ENCODE measurements around the gene MAP4K1.
"Not testable (repeated sequence)": the region's sequence is repeated elsewhere in the genome, so short reads cannot be mapped to it uniquely, and the experiment has no call there.

The MAP4K1 gene

DNA sequence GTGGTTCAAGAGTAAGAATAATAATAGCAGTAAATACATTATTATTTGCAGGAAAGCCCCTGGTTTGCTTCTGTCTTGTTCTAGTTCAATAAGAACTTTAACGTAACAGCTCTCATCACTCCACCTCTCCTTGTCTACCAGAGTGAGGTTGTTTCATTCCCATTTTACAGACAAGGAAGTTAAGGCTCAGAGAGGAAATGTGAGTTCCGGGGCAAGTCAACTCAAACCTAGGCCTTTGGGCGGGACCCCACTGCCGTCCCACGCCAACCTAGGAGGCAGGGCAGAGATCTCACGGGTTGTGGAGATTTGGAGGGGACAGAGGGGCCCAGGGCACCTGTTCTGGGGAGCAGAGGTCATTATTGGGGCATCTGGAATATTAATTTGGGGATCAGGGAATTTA lies 1.5 kb downstream of the MAP4K1 start:
- peak overlapping the region; percentile 96 to 97 for H3K27ac Mint-ChIP-seq
- H3K4me1 Mint-ChIP-seq = peaks cover 59% of the 10 kb centered on the region
- peak overlapping the region; percentile 98 to 99 for H3K4me3 Mint-ChIP-seq
- no peaks in the 10 kb centered on the region for H3K9me3 Mint-ChIP-seq
- ATAC-seq (no peak), DNase-seq (no peak)
- no peaks in the 10 kb centered on the region for H3K27me3 Mint-ChIP-seq

DNA sequence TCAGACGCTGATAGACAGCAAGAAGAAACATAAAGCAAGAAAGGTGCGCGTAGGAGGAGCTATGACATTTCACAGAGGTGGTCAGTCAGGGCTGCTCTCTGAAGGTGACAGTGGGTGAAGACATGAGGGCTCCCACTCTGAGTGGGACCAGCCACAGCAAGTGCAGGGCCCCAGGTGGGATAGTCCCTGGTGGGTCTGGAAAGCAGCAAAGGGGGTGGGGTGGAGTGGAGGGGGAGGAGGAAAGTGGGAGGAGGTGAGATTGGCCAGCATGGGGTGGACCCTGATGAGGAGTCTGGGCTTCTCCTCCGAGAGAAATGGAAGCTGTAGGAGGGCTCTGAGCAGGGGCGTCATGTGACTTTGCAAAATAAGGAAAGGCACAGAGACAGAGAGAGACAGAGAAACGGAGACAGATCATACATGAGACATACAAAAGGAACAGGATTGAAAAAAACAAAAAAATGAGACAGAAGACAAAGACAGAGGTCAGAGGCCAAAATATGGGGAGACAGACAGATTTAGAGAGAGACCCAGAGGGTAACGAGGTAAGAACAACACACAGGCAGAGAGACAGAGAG lies 2.7 kb downstream of the MAP4K1 start:
- Mint-ChIP-seq H3K27ac (peak overlapping the region; percentile 13 to 79), H3K27me3 (no peaks in the 10 kb centered on the region), H3K4me3 (peak overlapping the region; percentile 27 to 68), H3K4me1 (peaks cover 53% of the 10 kb centered on the region), H3K9me3 (no peaks in the 10 kb centered on the region)
- no peak for DNase-seq
- no peak for ATAC-seq

DNA sequence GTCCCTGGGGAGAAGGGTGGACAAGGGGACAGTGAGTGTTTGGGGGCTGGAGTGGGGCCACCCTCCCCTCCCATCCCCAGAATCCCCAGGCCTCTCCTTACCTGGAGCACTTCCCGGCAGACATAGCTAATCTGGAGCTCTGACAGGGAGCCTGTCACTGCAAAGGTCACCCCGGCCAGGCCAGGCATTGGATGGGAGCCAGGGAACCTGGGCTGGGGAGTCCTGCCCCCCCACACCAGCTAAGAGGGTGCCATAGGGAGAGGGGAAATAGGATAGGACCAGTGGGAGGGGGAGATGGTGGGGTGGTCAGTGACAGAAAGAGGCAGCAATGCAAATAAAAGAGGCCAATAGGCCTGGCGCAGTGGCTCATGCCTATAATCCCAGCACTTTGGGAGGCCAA lies 3.5 kb downstream of the MAP4K1 start:
- H3K4me1 Mint-ChIP-seq = peaks cover 45% of the 10 kb centered on the region
- no peak overlapping the region for H3K4me3 Mint-ChIP-seq
- no peaks in the 10 kb centered on the region for H3K27me3 Mint-ChIP-seq
- H3K27ac Mint-ChIP-seq = no peak overlapping the region
- H3K9me3 Mint-ChIP-seq = no peaks in the 10 kb centered on the region
- no peak for ATAC-seq
- no peak for DNase-seq

DNA sequence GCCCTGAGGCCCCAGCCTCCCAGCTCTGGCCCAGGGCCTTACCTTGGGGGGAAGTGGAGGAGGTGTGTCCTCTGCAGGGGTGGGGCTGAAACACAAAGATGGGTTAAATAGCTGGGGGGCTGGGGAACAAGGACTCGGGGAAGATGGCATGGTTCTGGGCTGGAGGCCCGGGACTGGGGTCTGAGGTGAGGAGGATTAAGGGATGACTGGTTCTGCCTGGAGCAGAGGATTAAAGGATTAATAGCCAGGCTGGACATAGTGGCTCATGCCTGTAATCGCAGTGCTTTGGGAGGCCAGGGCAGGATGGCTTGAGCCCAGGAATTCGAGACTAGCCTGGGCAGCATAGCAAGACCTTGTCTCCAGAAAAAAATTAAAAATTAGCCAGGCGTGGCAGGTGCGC lies 11.6 kb downstream of the MAP4K1 start:
- Mint-ChIP-seq H3K4me1 (no peaks in the 10 kb centered on the region), H3K4me3 (no peak overlapping the region), H3K27me3 (no peaks in the 10 kb centered on the region), H3K9me3 (no peaks in the 10 kb centered on the region), H3K27ac (no peak overlapping the region)
- DNase-seq = no peak
- no peak for ATAC-seq

DNA sequence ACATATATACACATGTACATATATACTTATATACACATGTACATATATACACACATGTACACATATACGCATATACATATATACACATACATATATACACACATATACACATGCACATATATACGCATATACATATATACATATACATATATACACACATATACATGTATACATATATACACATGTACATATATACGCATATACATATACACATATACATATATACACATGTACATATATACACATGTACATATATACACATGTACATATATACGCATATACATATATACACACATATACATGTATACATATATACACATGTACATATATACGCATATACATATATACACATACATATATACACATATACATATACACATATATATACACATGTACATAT lies 14.9 kb downstream of the MAP4K1 start:
- not testable (repeated sequence) for H3K9me3 Mint-ChIP-seq, ATAC-seq, H3K27me3 Mint-ChIP-seq, DNase-seq, H3K27ac Mint-ChIP-seq, H3K4me3 Mint-ChIP-seq, H3K4me1 Mint-ChIP-seq

DNA sequence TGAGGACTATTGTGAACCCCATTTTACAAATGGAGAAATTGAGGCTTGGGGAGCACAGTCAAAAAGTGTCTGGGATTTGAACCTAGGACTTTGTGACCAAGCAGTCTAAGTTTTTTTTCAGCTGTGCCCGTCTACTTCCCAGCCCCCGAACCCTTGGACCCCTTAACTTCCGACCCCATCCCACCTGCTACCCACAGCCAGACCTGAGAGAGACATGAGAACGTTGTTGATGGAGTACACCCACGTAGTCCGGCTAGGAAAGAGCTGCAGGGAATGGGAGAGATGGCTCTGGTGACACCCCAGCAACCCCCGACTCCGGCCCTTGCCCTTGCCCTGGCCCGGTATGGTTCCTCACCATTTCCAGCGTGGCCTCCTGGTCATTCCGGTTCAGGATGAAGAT lies 18.0 kb downstream of the MAP4K1 start:
- no peaks in the 10 kb centered on the region for H3K27me3 Mint-ChIP-seq
- H3K4me1 Mint-ChIP-seq = peaks cover 6% of the 10 kb centered on the region
- DNase-seq = no peak
- no peak overlapping the region for H3K27ac Mint-ChIP-seq
- H3K4me3 Mint-ChIP-seq = no peak overlapping the region
- ATAC-seq = no peak
- H3K9me3 Mint-ChIP-seq = no peaks in the 10 kb centered on the region

DNA sequence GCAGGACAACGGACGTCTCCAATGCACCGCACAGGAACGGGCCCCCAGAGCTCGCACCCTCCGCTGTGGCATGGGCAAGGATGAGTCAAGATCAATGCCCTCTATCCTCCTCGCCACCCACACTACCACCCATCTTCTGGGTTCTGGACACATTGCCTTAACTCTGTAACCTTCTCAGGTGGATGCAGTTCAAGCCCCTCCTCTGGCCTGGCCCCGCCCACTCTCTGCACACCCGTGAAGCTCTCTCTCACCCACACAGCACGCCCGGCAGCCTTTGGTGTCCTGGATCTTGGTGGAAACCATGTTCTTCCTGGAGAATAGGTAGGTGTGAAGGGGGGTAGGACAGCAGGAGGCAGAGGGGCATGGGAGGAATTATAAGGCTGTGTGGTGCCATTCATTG lies 20.7 kb downstream of the MAP4K1 start:
- Mint-ChIP-seq H3K4me3 (no peak overlapping the region), H3K27ac (peak overlapping the region in 1 of 2 donors; percentile 65), H3K9me3 (no peaks in the 10 kb centered on the region), H3K4me1 (peaks cover 6% of the 10 kb centered on the region), H3K27me3 (no peaks in the 10 kb centered on the region)
- DNase-seq = no peak
- ATAC-seq = no peak

DNA sequence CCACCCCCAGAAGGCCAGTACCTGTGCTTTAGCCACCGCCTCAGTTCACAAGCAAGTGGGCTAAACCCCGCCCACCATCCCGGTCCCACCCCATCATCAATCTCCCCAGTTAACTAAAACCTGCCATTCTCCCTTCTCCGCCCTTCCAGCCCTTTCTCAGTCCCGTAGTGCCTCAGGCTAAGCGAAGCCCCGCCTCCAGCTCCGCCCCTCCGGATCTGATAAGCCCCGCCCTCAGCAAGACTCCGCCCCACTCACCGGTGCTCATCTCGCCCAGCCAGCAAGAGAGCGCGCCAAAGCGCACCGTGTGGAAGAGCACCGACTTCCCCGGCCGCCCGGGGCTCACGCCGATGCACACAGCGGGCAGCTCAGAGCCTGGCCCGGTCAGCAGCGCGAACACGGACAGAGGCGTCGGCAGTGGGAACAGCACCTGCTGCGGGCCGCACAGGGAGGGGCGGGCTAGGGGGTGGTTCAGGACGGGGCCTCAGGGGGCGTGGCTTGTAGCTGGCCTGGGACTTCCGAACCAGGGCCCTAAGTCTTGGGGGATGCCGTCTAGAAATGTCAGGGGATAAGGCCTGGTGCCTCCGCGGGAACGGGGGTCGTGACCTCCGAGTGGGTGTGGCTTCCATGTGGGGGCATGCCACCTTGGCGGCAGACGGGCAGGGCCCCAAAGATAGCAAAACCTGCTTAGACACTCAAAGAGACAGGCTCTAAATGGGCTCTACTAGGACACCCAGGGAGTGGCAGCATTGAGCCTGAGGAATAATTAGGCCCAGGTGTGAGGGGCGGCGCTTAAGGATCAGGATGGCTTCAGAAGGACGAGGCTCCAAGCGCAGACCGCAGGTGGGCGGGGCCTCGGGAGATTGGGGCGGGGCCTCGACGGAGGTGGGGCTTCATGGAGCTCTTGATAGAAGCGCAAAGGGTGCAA lies 21.4 kb downstream of the MAP4K1 start:
- DNase-seq (no peak), ATAC-seq (no peak)
- Mint-ChIP-seq H3K9me3 (no peaks in the 10 kb centered on the region), H3K27ac (no peak overlapping the region), H3K4me3 (no peak overlapping the region), H3K4me1 (peaks cover 6% of the 10 kb centered on the region), H3K27me3 (no peaks in the 10 kb centered on the region)

DNA sequence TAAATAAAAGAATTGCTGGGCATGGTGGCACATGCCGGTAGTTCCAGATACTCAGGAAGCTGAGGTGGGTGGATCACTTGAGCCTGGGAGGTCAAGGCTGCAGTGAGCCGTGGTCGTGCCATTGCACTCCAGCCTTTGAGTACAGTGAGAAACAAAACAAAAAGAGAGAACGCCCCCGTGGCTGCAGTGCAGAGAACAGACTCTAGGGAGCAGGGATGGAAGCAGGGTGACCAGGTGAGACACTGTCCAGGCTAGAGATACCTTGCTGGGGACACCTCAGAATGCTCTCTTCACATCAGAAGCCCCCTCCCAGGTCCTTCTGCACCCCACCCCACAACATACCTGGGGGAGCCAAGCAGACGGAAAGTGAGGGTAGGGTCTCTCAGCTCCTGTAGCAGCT lies 24.8 kb downstream of the MAP4K1 start:
- no peak overlapping the region for H3K27ac Mint-ChIP-seq
- H3K4me1 Mint-ChIP-seq = peaks cover 6% of the 10 kb centered on the region
- ATAC-seq = no peak
- H3K27me3 Mint-ChIP-seq = no peaks in the 10 kb centered on the region
- DNase-seq = no peak
- no peak overlapping the region for H3K4me3 Mint-ChIP-seq
- H3K9me3 Mint-ChIP-seq = no peaks in the 10 kb centered on the region

DNA sequence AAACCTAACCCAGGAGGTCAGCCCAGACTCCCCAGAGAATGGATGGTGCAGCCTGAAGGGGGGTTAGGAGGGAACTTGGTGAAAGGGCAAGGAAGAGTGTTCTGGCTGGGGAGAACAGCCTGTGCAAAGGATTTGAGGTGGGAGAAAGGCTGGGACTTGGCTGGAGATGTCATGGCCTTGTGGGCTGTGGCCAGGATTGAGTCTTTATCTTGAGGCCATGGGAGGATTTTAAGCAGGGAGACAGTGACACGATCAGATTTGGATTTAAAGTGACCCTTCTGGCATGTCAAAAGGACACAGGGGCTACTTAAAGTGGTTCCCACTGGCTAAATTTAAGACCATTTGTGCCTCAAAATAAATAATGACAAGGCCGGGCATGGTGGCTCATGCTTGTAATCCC lies 29.7 kb downstream of the MAP4K1 start:
- ATAC-seq (no peak), DNase-seq (no peak)
- Mint-ChIP-seq H3K27ac (no peak overlapping the region), H3K27me3 (no peaks in the 10 kb centered on the region), H3K4me3 (no peak overlapping the region), H3K9me3 (no peaks in the 10 kb centered on the region), H3K4me1 (peaks cover 6% of the 10 kb centered on the region)

DNA sequence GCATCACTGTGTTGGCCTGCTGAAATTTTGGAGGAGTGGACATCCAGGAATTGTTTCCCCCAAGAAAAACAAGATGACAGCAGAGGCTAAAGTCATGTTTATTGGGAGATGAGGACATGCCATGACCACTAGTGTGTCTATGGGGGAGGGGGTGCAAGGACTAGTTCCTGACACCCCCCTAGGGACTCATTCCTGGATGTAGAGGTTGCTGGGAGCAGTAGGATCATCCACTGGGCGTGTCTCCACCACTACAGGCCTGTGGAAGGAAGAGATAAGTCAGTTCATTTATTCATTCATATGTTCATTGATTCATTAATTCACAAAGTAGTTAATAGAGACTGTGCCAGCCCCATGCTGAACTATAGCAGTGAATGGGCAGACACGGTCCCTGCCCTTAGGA lies 30.2 kb downstream of the MAP4K1 start:
- no peak overlapping the region for H3K4me3 Mint-ChIP-seq
- no peak overlapping the region for H3K27ac Mint-ChIP-seq
- no peaks in the 10 kb centered on the region for H3K9me3 Mint-ChIP-seq
- H3K27me3 Mint-ChIP-seq = no peaks in the 10 kb centered on the region
- ATAC-seq (no peak), DNase-seq (no peak)
- H3K4me1 Mint-ChIP-seq = peaks cover 6% of the 10 kb centered on the region

DNA sequence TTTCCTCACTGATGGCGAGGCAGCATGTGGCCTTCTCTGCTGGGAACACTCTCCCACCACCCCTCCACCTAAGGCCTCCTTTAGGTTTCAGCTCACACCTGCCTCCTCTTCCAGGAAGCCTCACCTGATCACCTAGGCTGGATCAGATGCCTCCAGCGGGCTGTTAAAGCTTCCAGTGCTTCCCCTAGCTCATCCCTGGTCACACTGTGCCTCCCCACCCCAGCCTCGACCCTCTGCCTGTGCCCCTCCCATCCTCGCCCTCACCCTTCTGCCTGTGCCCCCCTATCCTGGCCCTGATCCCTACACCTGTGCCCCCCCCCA lies 33.8 kb downstream of the MAP4K1 start:
- no peaks in the 10 kb centered on the region for H3K9me3 Mint-ChIP-seq
- peaks cover 6% of the 10 kb centered on the region for H3K4me1 Mint-ChIP-seq
- no peak for ATAC-seq
- H3K4me3 Mint-ChIP-seq = no peak overlapping the region
- H3K27ac Mint-ChIP-seq = no peak overlapping the region
- no peaks in the 10 kb centered on the region for H3K27me3 Mint-ChIP-seq
- no peak for DNase-seq

DNA sequence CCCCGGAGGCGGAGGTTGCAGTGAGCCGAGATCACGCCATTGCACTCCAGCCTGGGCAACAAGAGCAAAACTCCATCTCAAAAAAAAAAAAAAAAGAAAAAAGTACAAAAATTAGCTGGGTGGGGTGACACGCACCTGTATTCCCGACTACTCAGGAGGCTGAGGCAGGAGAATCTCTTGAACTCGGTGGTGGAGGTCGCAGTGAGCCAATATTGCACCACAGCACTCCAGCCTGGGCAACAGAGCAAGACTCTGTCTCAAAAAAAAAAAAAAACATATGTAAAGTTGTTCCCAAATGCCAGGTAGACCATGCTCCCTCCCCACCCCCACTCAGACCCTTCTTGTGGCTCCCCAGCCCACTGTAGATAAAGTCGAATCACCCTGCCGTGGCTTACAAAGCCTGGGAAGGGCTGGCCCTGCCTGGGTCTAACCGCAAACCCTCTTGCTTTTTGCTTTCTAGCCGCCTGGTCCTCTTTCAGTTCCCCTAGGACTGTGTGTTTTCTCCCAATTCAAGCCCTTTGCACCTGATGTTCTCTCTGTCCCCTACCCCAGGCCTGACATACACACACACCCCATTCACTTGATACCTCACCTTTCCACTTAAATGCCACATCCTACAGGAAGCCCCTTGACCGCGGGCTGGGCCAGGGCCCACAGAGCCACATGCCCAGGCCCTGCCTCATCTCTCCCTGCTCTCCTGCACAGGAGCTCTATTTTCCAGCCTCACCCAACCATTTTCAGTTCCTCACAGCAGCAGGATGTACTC lies 34.4 kb downstream of the MAP4K1 start:
- DNase-seq (no peak), ATAC-seq (peak; percentile 48)
- Mint-ChIP-seq H3K27me3 (no peaks in the 10 kb centered on the region), H3K27ac (peak overlapping the region in 1 of 2 donors; percentile 76), H3K9me3 (no peaks in the 10 kb centered on the region), H3K4me3 (no peak overlapping the region), H3K4me1 (peaks cover 6% of the 10 kb centered on the region)

DNA sequence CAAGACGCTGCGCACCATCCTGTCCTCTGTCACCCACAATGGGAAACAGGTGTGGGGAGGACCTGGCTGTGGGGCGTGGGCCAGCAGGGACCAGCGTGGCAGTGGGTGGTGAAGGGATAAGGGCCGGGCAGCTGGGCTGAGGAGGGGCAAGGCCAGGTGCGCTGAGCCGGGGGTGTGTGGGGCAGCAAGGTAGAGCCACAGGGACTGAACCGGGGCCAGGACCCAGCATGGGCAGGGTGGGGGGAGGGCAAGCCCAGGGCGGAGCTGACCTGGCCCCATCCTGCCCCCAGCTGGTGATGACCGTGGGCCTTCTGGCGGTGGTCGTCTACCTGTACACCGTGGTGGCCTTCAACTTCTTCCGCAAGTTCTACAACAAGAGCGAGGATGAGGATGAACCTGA lies 37.7 kb downstream of the MAP4K1 start:
- no peaks in the 10 kb centered on the region for H3K27me3 Mint-ChIP-seq
- peak overlapping the region in 1 of 2 donors; percentile 37 for H3K27ac Mint-ChIP-seq
- H3K4me1 Mint-ChIP-seq = peaks cover 6% of the 10 kb centered on the region
- DNase-seq (no peak), ATAC-seq (no peak)
- no peak overlapping the region for H3K4me3 Mint-ChIP-seq
- no peaks in the 10 kb centered on the region for H3K9me3 Mint-ChIP-seq

DNA sequence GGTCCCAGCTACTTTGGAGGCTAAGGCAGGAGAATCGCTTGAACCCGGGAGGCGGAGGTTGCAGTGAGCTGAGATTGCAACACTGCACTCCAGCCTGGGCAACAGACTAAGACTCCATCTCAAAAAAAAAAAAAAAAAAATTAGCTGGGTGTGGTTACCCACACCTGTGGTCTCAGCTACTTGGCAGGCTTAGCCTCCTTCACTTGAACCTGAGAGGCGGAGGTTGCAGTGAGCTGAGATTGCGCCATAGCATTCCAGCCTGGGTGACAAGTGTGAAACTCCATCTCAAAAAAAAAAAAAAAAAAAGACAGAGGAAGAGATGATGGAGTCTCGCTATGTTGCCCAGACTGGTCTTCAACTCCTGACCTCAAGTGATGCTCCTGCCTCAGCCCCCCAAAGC lies 38.4 kb downstream of the MAP4K1 start:
- not testable (repeated sequence) for ATAC-seq, H3K4me1 Mint-ChIP-seq, H3K27ac Mint-ChIP-seq, H3K4me3 Mint-ChIP-seq, H3K9me3 Mint-ChIP-seq, H3K27me3 Mint-ChIP-seq, DNase-seq

DNA sequence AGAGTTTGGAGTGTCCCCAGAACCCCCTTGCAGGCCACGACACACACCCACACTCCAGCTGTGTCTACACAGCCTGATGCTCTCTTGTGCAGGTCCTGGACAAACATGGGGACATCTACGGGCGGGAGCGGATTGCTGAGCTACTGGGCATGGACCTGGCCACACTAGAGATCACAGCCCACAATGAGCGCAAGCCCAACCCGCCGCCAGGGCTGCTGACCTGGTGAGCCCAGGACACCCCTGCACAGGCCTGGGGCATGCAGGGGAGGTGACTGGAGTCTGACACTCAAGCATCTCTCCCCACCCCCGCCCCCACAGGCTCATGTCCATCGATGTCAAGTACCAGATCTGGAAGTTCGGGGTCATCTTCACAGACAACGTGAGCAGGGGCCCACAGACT lies 39.9 kb downstream of the MAP4K1 start:
- Mint-ChIP-seq H3K27ac (no peak overlapping the region), H3K4me1 (no peaks in the 10 kb centered on the region), H3K4me3 (no peak overlapping the region), H3K9me3 (no peaks in the 10 kb centered on the region), H3K27me3 (no peaks in the 10 kb centered on the region)
- DNase-seq (no peak), ATAC-seq (no peak)
